ENCODE data around the gene RASGRP2.
A peak's percentile ranks its signal among the peaks of the same experiment; 100 is the strongest.

The RASGRP2 gene

GRCh38 chr11:64731601-64732000 lies 12.3 kb downstream of the RASGRP2 start:
- peaks cover 86% of the 10 kb centered on the region for H3K36me3 Mint-ChIP-seq (ENCODE audit: insufficient read depth)
- H3K27me3 Mint-ChIP-seq = no peaks in the 10 kb centered on the region

GRCh38 chr11:64729851-64730382 lies 14.0 kb downstream of the RASGRP2 start:
- peak overlapping the region in 1 of 2 donors; percentile 69 for H3K27ac Mint-ChIP-seq
- no peak for ATAC-seq (replicated peaks)
- H3K36me3 Mint-ChIP-seq (ENCODE audit: insufficient read depth) = peaks cover 75% of the 10 kb centered on the region

More at GRCh38 chr11:64731601-64732000, 12.3 kb downstream of the RASGRP2 start:
- no peak overlapping the region for H3K4me3 Mint-ChIP-seq
- ATAC-seq (replicated peaks) = no peak
- H3K9me3 Mint-ChIP-seq = no peaks in the 10 kb centered on the region
- no peak for DNase-seq
- H3K27ac Mint-ChIP-seq = no peak overlapping the region
- H3K4me1 Mint-ChIP-seq (ENCODE audit: low read depth in 2 of 2) = peaks cover 11 to 26% of the 10 kb centered on the region in 2 donors

GRCh38 chr11:64728757-64729365 lies 15.1 kb downstream of the RASGRP2 start:
- no peak for DNase-seq
- H3K4me3 Mint-ChIP-seq = no peak overlapping the region
- no peaks in the 10 kb centered on the region for H3K9me3 Mint-ChIP-seq
- H3K4me1 Mint-ChIP-seq (ENCODE audit: low read depth in 2 of 2) = peaks cover 9 to 24% of the 10 kb centered on the region in 2 donors
- no peak for ATAC-seq (replicated peaks)
- H3K27me3 Mint-ChIP-seq = no peaks in the 10 kb centered on the region
- peak overlapping the region in 1 of 2 donors; percentile 69 for H3K27ac Mint-ChIP-seq
- H3K36me3 Mint-ChIP-seq (ENCODE audit: insufficient read depth) = peaks cover 64% of the 10 kb centered on the region

More at GRCh38 chr11:64729851-64730382, 14.0 kb downstream of the RASGRP2 start:
- DNase-seq = no peak
- H3K4me3 Mint-ChIP-seq = no peak overlapping the region
- no peaks in the 10 kb centered on the region for H3K9me3 Mint-ChIP-seq
- H3K27me3 Mint-ChIP-seq = no peaks in the 10 kb centered on the region
- H3K4me1 Mint-ChIP-seq (ENCODE audit: low read depth in 2 of 2) = peaks cover 9 to 24% of the 10 kb centered on the region in 2 donors

- ATAC-seq (replicated peaks) (no peak), DNase-seq (no peak)
- Mint-ChIP-seq H3K4me1 (ENCODE audit: low read depth in 2 of 2) (peaks cover 11 to 23% of the 10 kb centered on the region in 2 donors), H3K27ac (no peak overlapping the region), H3K36me3 (ENCODE audit: insufficient read depth) (peaks cover 48% of the 10 kb centered on the region), H3K4me3 (no peak overlapping the region), H3K27me3 (peaks cover 7 to 9% of the 10 kb centered on the region in 2 donors), H3K9me3 (no peaks in the 10 kb centered on the region)
Measured at GRCh38 chr11:64726867-64727530, 16.9 kb downstream of the RASGRP2 start.

GRCh38 chr11:64726211-64726641 lies 17.7 kb downstream of the RASGRP2 start:
- Mint-ChIP-seq H3K27ac (no peak overlapping the region), H3K4me3 (no peak overlapping the region), H3K4me1 (ENCODE audit: low read depth in 2 of 2) (peaks cover 11 to 20% of the 10 kb centered on the region in 2 donors), H3K36me3 (ENCODE audit: insufficient read depth) (peaks cover 40% of the 10 kb centered on the region), H3K27me3 (peaks cover 10 to 16% of the 10 kb centered on the region in 2 donors), H3K9me3 (no peaks in the 10 kb centered on the region)
- ATAC-seq (replicated peaks) (no peak), DNase-seq (no peak)

GRCh38 chr11:64724863-64725532 lies 18.9 kb downstream of the RASGRP2 start:
- no peak overlapping the region for H3K4me3 Mint-ChIP-seq
- peak overlapping the region in 1 of 2 donors; percentile 68 for H3K27ac Mint-ChIP-seq
- peaks cover 11 to 15% of the 10 kb centered on the region in 2 donors for H3K4me1 Mint-ChIP-seq (ENCODE audit: low read depth in 2 of 2)
- no peak for ATAC-seq (replicated peaks)
- no peak for DNase-seq
- H3K27me3 Mint-ChIP-seq = peaks cover 15 to 29% of the 10 kb centered on the region in 2 donors
- H3K9me3 Mint-ChIP-seq = no peaks in the 10 kb centered on the region
- peaks cover 30% of the 10 kb centered on the region for H3K36me3 Mint-ChIP-seq (ENCODE audit: insufficient read depth)

GRCh38 chr11:64723907-64724862 lies 19.8 kb downstream of the RASGRP2 start:
- peaks cover 25% of the 10 kb centered on the region for H3K36me3 Mint-ChIP-seq (ENCODE audit: insufficient read depth)
- H3K27ac Mint-ChIP-seq = peak overlapping the region in 1 of 2 donors; percentile 41
- peaks cover 11 to 15% of the 10 kb centered on the region in 2 donors for H3K4me1 Mint-ChIP-seq (ENCODE audit: low read depth in 2 of 2)
- no peak for DNase-seq
- H3K27me3 Mint-ChIP-seq = peaks cover 19 to 37% of the 10 kb centered on the region in 2 donors
- peak overlapping the region; percentile 56 to 61 for H3K4me3 Mint-ChIP-seq
- ATAC-seq (replicated peaks) = no peak
- no peaks in the 10 kb centered on the region for H3K9me3 Mint-ChIP-seq

GRCh38 chr11:64723117-64723906 lies 20.6 kb downstream of the RASGRP2 start, which contains the start of gene NRXN2:
Gene NRXN2, minus strand, starts transcription at chr11:64723197. Its CDS starts 9,498 bp downstream, at chr11:64713699.
- Mint-ChIP-seq H3K4me3 (peak within 1 kb of the TSS; percentile 61 to 65), H3K27me3 (peaks cover 20 to 45% of the 10 kb centered on the region in 2 donors), H3K36me3 (ENCODE audit: insufficient read depth) (peaks cover 17% of the 10 kb centered on the region), H3K9me3 (no peaks in the 10 kb centered on the region), H3K27ac (peak within 1 kb of the TSS in 1 of 2 donors; percentile 41), H3K4me1 (ENCODE audit: low read depth in 2 of 2) (peaks cover 11 to 15% of the 10 kb centered on the region in 2 donors)
- DNase-seq (peak; percentile 78 to 82 (median 81)), ATAC-seq (replicated peaks) (peak; percentile 90)

GRCh38 chr11:64722141-64723065 lies 21.5 kb downstream of the RASGRP2 start:
- H3K36me3 Mint-ChIP-seq (ENCODE audit: insufficient read depth) = peaks cover 8% of the 10 kb centered on the region
- DNase-seq (no peak), ATAC-seq (replicated peaks) (no peak)
- H3K4me1 Mint-ChIP-seq (ENCODE audit: low read depth in 2 of 2) = peaks cover 11 to 14% of the 10 kb centered on the region in 2 donors
- no peaks in the 10 kb centered on the region for H3K9me3 Mint-ChIP-seq
- H3K4me3 Mint-ChIP-seq = peak overlapping the region; percentile 61 to 65
- H3K27ac Mint-ChIP-seq = peak overlapping the region in 1 of 2 donors; percentile 41
- H3K27me3 Mint-ChIP-seq = peaks cover 29 to 55% of the 10 kb centered on the region in 2 donors

GRCh38 chr11:64721359-64721699 lies 22.6 kb downstream of the RASGRP2 start:
- H3K4me1 Mint-ChIP-seq (ENCODE audit: low read depth in 2 of 2) = peaks cover 10 to 11% of the 10 kb centered on the region in 2 donors
- no peak overlapping the region for H3K4me3 Mint-ChIP-seq
- H3K9me3 Mint-ChIP-seq = no peaks in the 10 kb centered on the region
- ATAC-seq (replicated peaks) (no peak), DNase-seq (no peak)
- H3K27me3 Mint-ChIP-seq = peaks cover 40 to 65% of the 10 kb centered on the region in 2 donors
- peaks cover 2% of the 10 kb centered on the region for H3K36me3 Mint-ChIP-seq (ENCODE audit: insufficient read depth)
- no peak overlapping the region for H3K27ac Mint-ChIP-seq

- no peak overlapping the region for H3K27ac Mint-ChIP-seq
- H3K4me3 Mint-ChIP-seq = no peak overlapping the region
Measured at GRCh38 chr11:64720640-64721358, 23.1 kb downstream of the RASGRP2 start.

More at GRCh38 chr11:64720640-64721358, 23.1 kb downstream of the RASGRP2 start:
- Mint-ChIP-seq H3K4me1 (ENCODE audit: low read depth in 2 of 2) (peaks cover 9 to 11% of the 10 kb centered on the region in 2 donors), H3K27me3 (peaks cover 45 to 71% of the 10 kb centered on the region in 2 donors), H3K36me3 (ENCODE audit: insufficient read depth) (peaks cover 2% of the 10 kb centered on the region), H3K9me3 (no peaks in the 10 kb centered on the region)
- ATAC-seq (replicated peaks) (no peak), DNase-seq (no peak)

All from effector memory CD8-positive, alpha-beta T cell (primary cell).